Measurements from ENCODE around the gene DCAF4.

The DCAF4 gene

GRCh38 chr14:72952171-72952570, 25.9 kb downstream of the DCAF4 start:
- no peak for TF ChIP-seq REST (IDR thresholded peaks at IDR 0.05; ENCODE audit: insufficient read depth in 1 of 2, low read depth in 2 of 2, low read length in 2 of 2)
- TF ChIP-seq FOXP2 (optimal IDR thresholded peaks at IDR 0.05; ENCODE audit: borderline replicate concordance, extremely low read depth, extremely low read length, insufficient read depth) = no peak
- TF ChIP-seq TAF1 (IDR thresholded peaks at IDR 0.05; ENCODE audit: borderline replicate concordance, insufficient read depth, low read length) = no peak
- TF ChIP-seq POLR2AphosphoS5 (IDR thresholded peaks at IDR 0.05; ENCODE audit: low read depth, low read length) = no peak
- no peak for TF ChIP-seq SIN3A (IDR thresholded peaks at IDR 0.05; ENCODE audit: borderline replicate concordance, insufficient read depth, low read length)

GRCh38 chr14:72957213-72957612, 30.9 kb downstream of the DCAF4 start:
- no peak for TF ChIP-seq TAF1 (IDR thresholded peaks at IDR 0.05; ENCODE audit: borderline replicate concordance, insufficient read depth, low read length)
- no peak for TF ChIP-seq POLR2AphosphoS5 (IDR thresholded peaks at IDR 0.05; ENCODE audit: low read depth, low read length)
- TF ChIP-seq SIN3A (IDR thresholded peaks at IDR 0.05; ENCODE audit: borderline replicate concordance, insufficient read depth, low read length) = no peak
- TF ChIP-seq REST (IDR thresholded peaks at IDR 0.05; ENCODE audit: insufficient read depth in 1 of 2, low read depth in 2 of 2, low read length in 2 of 2) = no peak
- no peak for TF ChIP-seq FOXP2 (optimal IDR thresholded peaks at IDR 0.05; ENCODE audit: borderline replicate concordance, extremely low read depth, extremely low read length, insufficient read depth)

GRCh38 chr14:72958548-72958947, 32.3 kb downstream of the DCAF4 start:
- TF ChIP-seq REST (IDR thresholded peaks at IDR 0.05; ENCODE audit: insufficient read depth in 1 of 2, low read depth in 2 of 2, low read length in 2 of 2) (no peak), TAF1 (IDR thresholded peaks at IDR 0.05; ENCODE audit: borderline replicate concordance, insufficient read depth, low read length) (no peak), FOXP2 (optimal IDR thresholded peaks at IDR 0.05; ENCODE audit: borderline replicate concordance, extremely low read depth, extremely low read length, insufficient read depth) (no peak), POLR2AphosphoS5 (IDR thresholded peaks at IDR 0.05; ENCODE audit: low read depth, low read length) (no peak), SIN3A (IDR thresholded peaks at IDR 0.05; ENCODE audit: borderline replicate concordance, insufficient read depth, low read length) (no peak)

DNA sequence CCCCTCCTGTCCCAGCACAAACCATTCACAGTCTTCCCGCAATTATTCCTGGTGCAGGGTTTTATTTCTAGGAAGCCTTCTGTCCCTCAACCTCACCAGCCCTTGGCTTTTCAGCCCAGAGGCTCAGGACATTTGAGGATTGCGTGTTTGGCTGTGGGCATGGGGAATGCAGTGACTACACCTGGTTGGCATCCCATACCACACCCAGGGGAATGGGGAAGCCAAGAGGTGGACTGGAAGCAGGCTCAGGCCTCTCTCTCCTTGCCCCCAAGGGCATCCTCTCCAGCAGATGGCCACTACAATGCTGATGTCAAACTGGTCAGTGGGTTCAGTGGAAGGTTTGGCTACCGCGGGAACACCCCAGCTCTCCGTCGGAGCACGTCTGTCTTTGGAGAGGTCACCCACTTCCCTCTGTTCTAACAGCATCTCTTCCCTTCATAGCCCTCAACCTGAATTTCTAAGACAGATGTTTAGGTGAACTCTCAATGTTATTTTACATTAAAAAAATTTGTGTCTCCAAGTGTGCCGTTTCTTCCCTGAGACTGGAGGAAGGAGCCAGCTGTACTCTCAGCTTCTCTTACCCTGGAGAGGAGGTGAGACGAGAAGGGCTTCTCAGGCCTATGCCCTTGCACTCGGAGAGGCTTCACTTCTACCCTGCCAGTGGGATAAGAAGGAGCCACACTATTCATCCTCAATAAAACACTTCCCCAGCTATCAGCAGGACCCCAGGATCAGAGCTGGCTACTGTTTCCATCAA, 35.5 kb downstream of the DCAF4 start:
- no peak for TF ChIP-seq REST (IDR thresholded peaks at IDR 0.05; ENCODE audit: insufficient read depth in 1 of 2, low read depth in 2 of 2, low read length in 2 of 2)
- TF ChIP-seq FOXP2 (optimal IDR thresholded peaks at IDR 0.05; ENCODE audit: borderline replicate concordance, extremely low read depth, extremely low read length, insufficient read depth) = no peak
